Fibroblast of skin of abdomen (primary cell): ENCODE results near the gene SELENOS.
"Not testable (repeated sequence)": the region's sequence is repeated elsewhere in the genome, so short reads cannot be mapped to it uniquely, and the experiment has no call there.

Experiments used
- DNase-seq: peaks from one replicate; pipeline ENCODE4 v3.0.0-alpha.2; 2013

The SELENOS gene

DNA sequence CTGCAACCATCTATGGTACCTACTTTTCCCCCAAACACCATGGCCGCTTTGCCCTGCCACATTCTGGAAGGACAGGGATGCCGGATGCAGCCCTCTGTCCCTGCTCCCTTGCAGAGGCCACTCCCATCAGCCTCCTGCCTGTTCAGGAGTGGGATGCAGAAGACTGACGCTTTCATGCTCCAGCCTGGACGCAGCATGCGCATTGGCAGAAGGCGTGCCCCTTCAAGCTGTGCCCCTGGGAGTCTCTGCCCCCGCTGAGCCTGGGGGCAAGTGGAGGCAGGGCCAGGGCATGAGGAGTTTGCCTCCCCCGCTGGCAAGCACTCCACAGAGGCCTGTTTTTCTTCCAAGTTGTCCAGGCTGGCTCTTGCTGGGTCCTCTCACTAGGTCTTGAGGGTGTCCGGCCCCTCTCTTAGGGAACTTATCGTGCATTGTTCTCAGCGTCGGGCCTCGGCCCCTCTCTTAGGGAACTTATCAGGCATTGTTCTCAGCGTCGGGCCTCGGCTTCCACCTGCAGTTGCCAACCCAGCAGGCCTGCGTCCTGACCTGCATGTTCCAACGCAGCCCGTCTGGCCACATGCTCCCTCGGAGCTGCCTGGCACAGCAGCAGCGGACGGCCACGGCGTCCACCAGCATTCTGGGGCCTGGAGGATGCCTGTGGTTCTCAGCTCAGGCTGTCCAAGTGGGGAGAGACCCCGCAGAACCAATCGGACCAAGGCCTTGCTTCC is 32.3 kb upstream of the SELENOS start:
- no peak for DNase-seq

GRCh38 chr15:101308604-101309435 is 31.5 kb upstream of the SELENOS start:
- DNase-seq: no peak

- DNase-seq: no peak
These were observed 30.8 kb upstream of the SELENOS start for GRCh38 chr15:101307897-101308603.

DNA sequence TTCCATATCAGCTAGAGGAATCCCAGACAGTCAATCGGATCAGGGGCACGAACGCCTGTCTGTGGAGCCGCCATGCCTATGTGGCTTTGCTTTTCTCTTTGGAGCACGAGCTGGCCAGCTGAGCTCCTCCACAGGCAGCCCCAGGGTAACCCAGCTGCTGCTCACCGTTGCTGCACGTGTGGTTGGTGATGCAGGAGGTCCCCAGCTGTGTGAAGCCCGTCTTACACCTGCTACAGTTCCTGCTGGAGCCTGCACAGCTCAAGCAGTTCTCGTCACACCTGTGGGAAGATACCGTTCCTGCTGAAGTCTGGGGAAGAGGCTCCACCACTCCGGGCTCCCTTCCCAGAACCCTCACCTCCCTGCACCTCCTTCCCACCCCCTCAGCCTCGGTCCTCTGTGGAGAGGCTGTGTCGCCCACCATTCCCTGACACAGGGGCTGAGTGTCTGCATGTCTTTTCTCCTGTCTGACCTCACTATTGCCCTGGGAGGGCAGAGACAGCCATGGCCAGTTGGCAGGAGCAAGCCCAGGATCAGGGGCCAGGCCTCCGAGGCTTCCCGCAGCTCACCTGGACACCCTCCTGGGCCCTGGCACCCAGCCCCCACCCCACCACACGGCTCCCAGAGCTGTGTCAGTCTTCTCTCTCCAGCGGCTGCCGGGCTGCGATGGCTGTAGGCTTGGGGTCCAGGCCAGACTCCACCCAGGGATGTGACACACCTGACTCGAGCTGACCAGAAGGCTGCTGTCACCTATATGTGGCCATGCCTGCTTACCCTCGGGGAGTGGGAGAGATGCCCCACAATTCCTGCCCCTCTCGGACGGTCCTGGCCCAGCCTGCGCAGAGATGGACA is 30.0 kb upstream of the SELENOS start:
- no peak for DNase-seq

DNA sequence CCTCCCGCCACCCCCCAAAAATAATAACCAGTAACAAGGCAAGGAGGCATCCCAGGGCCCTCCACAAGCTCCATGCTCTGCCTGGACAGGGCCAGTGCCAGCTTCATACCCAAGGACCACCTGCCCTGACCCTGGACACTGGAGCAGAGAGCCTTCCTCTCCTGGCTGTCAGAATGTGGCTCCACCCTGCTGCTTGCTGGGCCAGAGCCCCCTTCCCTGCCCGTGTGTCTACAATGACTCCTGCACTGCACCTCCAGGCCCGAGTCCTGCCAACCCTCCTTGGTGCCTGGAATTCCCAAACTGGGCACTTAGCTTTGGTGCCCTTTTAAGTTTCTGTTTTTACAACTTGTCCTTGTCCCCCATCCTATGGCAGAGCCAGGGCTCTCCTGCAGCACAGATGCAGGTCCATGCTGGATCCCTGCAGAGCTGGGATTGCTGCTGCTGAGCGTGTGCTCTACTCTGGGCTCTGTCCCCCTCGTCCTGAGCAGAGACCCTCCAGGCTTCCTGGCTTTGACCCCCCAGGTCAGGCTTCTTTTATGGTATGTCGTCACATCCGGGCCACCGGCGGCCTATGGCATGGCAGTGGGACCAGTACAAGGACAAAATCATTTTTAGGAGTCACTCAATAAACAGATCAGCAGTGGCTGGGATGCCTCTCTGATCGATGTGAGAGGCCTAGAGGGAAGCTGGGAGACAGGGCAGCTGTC is 29.2 kb upstream of the SELENOS start:
- DNase-seq: no peak

- DNase-seq: no peak
These were observed 28.6 kb upstream of the SELENOS start for GRCh38 chr15:101305820-101306255.

- no peak for DNase-seq
These were observed 26.1 kb upstream of the SELENOS start for GRCh38 chr15:101303408-101303807.

DNA sequence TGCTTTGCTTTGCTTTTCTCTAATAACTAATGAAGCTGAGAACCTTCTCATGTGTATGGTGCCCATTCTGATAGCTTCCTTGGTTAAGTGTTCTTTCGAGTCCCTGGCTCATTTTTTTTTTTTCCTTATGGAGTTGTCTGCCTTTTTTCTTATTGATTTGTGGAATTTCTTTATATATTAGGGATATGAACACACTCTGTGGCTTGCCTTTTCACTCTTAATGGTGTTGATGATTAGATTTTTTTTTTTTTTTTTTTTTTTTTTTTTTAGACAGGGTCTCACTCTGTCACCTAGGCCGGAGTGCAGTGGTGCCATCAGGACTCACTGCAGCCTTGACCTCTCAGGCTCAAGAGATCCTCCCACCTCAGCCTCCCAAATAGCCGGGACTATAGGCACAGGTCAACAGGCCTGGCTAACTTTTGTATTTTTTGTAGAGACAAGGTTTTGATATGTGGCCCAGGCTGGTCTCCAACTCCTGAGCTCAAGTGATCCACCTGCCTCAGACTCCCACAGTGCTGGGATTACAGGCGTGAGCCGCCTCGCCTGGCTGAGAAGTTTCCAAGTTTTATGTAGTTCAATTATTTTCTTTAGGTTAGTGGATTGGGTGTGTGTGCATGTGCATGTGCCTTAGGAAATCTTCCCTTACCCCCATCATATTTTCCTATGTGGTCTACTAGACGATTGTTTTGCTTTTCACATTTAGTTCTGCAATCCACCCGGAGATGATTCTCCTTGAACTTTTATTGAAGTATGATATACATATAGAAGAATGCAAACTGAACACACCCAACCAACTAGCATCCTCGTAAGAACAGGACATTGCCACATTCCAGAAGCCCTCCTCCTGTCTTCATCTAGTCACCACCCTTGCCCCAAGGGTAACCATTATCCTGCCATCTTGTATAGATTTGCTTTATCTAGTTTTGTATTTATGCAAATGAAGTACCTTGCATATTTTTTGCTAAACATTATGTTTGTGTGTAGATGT is 19.4 kb upstream of the SELENOS start:
- no peak for DNase-seq

GRCh38 chr15:101295607-101296161 is 18.4 kb upstream of the SELENOS start:
- DNase-seq: peak; percentile 52

- peak; percentile 96 for DNase-seq
These were observed 17.7 kb upstream of the SELENOS start, which contains the start of gene SNRPA1 for GRCh38 chr15:101294731-101295606. TSS of gene SNRPA1 (minus strand) at chr15:101295248. CDS start at chr15:101295178, 70 bp downstream.

DNA sequence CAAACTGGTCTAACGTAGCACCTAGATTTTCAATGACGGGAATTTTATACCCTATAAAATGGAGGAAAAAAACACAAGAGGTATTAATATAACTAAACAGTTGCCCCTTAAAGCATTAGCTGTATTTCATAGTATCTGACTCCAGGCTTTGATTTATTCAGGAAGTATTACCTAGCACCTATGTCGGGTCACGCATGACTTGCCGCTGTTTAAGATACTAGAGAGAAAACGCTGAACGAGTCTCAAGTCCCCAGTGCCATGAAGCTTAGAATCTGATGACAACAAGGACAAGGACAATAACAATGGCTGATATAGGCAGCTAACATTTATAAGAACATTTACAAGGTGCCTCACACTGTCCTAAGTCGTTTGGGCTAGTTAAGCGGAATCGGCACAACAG is 15.8 kb upstream of the SELENOS start:
- no peak for DNase-seq

DNA sequence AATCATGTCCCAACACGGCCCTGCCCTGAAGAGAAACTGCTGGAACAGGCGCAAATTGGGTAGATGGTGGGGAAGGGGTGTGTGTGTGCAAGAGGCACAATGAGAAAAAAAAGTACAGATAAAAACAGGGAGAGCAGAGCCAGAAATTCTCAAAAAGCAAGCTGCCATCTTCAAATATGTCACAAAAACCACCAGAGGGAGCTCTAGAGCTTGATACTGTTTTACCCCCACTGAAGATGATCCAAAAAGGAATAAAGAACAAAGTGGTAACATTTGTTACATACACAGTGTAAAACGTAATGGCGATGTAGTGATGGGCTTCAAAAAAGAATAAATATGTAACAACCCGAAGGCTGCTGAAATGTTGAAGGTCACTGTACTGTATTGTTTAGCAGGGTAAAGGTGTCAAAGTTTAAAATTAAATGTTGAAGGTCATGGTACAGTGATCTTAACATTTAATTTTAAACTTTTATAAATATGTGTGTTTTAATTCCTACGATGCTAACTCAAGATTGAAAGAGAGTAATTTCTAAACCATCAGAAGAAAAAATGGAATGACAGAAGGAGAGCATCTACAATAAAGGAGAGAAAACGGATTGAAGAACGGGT is 11.7 kb upstream of the SELENOS start:
- peak; percentile 46 for DNase-seq

DNA sequence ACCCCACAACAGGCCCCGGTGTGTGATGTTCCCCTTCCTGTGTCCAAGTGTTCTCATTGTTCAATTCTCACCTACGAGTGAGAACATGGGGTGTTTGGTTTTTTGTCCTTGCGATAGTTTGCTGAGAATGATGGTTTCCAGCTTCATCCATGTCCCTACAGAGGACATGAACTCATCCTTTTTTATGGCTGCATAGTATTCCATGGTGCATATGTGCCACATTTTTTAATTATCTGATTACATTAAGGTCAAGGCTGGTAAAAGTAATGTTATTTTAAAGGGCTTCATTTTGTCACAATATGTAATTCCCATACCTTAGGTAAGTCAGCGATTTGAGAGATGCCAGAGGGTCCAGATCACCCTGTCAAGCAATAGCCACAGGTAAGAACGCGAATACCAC is 10.1 kb upstream of the SELENOS start:
- not testable (repeated sequence) for DNase-seq

DNA sequence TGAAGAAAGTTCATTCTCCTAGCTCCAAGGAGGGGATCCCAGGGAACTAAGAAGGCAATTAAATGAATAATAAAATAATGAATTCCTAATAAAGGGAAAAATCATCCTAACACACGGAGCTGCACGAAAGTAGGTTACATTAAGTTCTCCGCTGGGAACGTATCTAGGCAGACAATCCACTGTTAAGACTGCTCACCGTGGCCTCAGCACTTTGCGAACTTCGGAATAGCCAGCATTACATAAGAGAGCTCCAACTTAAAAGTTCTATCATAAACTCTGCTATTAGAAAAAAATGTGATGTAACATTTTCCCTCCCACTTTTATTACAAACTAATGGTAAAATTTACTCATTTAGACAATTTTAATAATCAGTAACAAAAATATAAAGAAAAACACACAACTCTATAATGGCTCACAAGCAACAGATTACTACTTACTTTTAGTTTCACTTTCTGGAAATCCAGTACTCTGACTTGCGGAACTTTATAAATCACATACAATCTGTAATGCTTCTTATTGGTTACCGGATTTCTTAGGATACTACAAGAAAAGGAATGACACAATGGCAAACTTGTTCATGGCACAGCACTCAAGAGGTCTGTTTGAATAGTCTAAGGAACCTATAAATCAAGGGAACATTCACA is 9.3 kb upstream of the SELENOS start:
- DNase-seq: no peak

DNA sequence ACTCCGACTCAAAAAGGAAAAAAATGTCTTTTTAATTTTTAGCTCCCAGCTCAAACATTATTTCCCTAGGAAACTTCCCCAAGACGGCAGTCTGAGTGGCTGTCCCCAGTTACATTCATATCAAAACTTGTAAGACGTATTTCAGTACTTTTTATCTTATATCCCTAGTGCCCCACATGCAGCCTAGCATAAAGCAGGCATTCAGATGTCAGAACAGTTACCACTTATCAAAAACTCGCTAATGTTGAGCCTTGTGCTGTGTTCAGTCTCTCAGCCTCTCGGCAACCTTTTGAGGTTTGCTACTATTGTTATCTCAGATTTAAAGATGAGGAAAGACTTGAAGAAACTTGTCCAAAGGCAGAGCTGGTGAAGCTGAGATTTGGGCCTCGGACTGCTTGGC is 6.6 kb upstream of the SELENOS start:
- DNase-seq: no peak

DNA sequence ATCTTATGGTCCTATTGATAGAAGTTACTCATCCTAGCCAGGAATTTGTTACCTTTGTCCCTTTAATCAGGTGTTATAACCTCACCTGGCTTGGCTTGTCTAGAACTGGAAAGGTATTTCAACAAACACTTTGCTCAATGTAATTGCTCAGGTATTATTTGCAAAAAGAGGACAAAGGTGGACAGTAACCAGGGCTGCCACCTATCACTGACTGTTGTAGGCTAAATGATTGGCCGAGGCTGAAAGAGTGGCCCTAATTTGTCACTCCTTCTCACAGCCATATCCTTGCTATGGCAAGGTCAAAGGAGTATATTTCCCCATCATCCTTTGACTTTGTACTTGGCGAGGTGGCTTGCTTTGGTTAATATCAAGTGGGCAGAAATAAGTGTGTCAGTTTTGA is 2.7 kb upstream of the SELENOS start:
- DNase-seq: no peak

DNA sequence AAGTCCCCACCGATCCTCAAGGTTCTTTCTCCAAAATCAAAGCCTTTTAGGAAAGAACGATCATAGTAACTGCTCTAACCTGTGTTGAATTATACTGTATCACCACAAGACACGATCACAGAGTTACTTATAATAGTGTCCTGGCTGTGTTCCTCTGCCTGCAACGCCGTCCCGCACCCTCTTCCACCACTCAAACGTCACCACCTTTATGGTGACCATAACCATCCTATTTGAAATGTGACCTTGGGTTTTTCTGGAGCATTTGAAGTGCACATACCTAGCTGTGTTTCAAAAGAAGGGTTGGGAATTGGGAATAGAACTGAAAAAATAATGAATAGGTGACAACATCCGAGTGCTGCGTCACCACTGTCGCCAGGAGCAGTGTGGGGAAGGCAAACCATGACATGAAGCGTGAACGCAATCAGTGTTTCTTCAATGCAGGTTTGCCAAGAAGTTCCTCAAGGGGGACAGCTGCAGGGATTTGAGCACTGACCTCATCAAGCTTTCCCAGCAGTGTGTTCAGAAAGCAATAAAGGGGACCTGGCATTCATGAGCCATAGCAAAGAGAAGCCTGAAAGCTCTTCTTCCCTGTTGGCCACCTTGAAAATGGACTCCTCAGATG is 769 bp upstream of the SELENOS start:
- no peak for DNase-seq
